ENCODE results near the gene LENG8. TPM values are rescaled to one million over a fixed set of nuclear protein-coding genes. Genes with fewer than 3 reads are reported as not detected.
"Not testable (repeated sequence)": the region's sequence is repeated elsewhere in the genome, so short reads cannot be mapped to it uniquely, and the experiment has no call there.

Gene LENG8
- total and polyA plus RNA-seq, 12 donors = 17.4 to 725 (median 90.8) TPM

- TF ChIP-seq POLR2A (IDR thresholded peaks at IDR 0.05) (peak in 1 of 2 donors; percentile 58), CTCF (IDR thresholded peaks at IDR 0.05) (peak in 2 of 6 experiments; percentile 7 to 12)
- 7 to 30% (median 17%) methylated on average over 10 to 86 of the region's 87 CpGs for WGBS, 4 donors
Measured at GRCh38 chr19:54464630-54465425, 15.8 kb downstream of the LENG8 start.

GRCh38 chr19:54465426-54466109, 16.6 kb downstream of the LENG8 start:
- intact Hi-C loops (cut with DNase I) = no loop called here
- H3K27ac ChIP-seq = no peak overlapping the region
- H3K9me3 ChIP-seq (replicated peaks in 1 of 3) = no peaks in the 10 kb centered on the region
- 63 to 91% (median 80%) methylated on average over 25 to 49 of the region's 49 CpGs for WGBS, 4 donors
- H3K4me3 ChIP-seq = no peak overlapping the region
- H3K4me1 ChIP-seq (replicated peaks in 1 of 2) = peaks cover 16 to 37% of the 10 kb centered on the region in 2 donors
- TF ChIP-seq CTCF (IDR thresholded peaks at IDR 0.05) (no peak), POLR2A (IDR thresholded peaks at IDR 0.05) (no peak)
- DNase-seq = peak in 4 of 7 donors; percentile 27 to 45 (median 35)
- H3K36me3 ChIP-seq (replicated peaks in 1 of 2) = peaks cover 0 to 19% of the 10 kb centered on the region in 2 donors
- peaks cover 3% of the 10 kb centered on the region for H3K27me3 ChIP-seq

More at GRCh38 chr19:54464630-54465425, 15.8 kb downstream of the LENG8 start:
- peak; percentile 88 to 95 (median 93) for DNase-seq
- Histone ChIP-seq H3K4me3 (peak overlapping the region in 3 of 4 donors; percentile 33 to 67 (median 35)), H3K36me3 (replicated peaks in 1 of 2) (peaks cover 0 to 27% of the 10 kb centered on the region in 2 donors), H3K4me1 (replicated peaks in 1 of 2) (peaks cover 16 to 34% of the 10 kb centered on the region in 2 donors), H3K27ac (peak overlapping the region; percentile 91 to 99 (median 95)), H3K9me3 (replicated peaks in 1 of 3) (no peaks in the 10 kb centered on the region), H3K27me3 (peaks cover 3% of the 10 kb centered on the region)
- intact Hi-C loops (cut with DNase I) = no loop called here

- Histone ChIP-seq H3K4me1 (replicated peaks in 1 of 2) (peaks cover 16 to 41% of the 10 kb centered on the region in 2 donors), H3K36me3 (replicated peaks in 1 of 2) (peaks cover 0 to 14% of the 10 kb centered on the region in 2 donors)
- intact Hi-C loops (cut with DNase I); H3K9me3 ChIP-seq (replicated peaks in 1 of 3); H3K4me3 ChIP-seq; H3K27me3 ChIP-seq; H3K27ac ChIP-seq; DNase-seq: not testable (repeated sequence)
- 94 to 99% (median 98%) methylated on average over 11 to 14 of the region's 14 CpGs for WGBS, 4 donors
Measured at GRCh38 chr19:54466110-54466480, 17.1 kb downstream of the LENG8 start.

GRCh38 chr19:54469496-54469934, 20.5 kb downstream of the LENG8 start:
- H3K4me3 ChIP-seq = no peak overlapping the region
- H3K9me3 ChIP-seq (replicated peaks in 1 of 3) = no peaks in the 10 kb centered on the region
- 25 to 50% (median 37%) methylated on average over 8 of the region's 8 CpGs for WGBS, 4 donors
- H3K27ac ChIP-seq = peak overlapping the region in 2 of 5 donors; percentile 26 to 65
- H3K36me3 ChIP-seq (replicated peaks in 1 of 2) = no peaks in the 10 kb centered on the region
- H3K27me3 ChIP-seq = peaks cover 3% of the 10 kb centered on the region
- H3K4me1 ChIP-seq (replicated peaks in 1 of 2) = peaks cover under 1 to 27% of the 10 kb centered on the region in 2 donors
- DNase-seq = peak in 6 of 7 donors; percentile 26 to 68 (median 52)
- no peak for TF ChIP-seq CTCF (IDR thresholded peaks at IDR 0.05)
- TF ChIP-seq POLR2A (IDR thresholded peaks at IDR 0.05) = no peak
- intact Hi-C loops (cut with DNase I) = no loop called here

Data from adrenal gland (tissue), 12 donors.